Measurements from ENCODE around the gene EVI5.

The EVI5 gene

DNA sequence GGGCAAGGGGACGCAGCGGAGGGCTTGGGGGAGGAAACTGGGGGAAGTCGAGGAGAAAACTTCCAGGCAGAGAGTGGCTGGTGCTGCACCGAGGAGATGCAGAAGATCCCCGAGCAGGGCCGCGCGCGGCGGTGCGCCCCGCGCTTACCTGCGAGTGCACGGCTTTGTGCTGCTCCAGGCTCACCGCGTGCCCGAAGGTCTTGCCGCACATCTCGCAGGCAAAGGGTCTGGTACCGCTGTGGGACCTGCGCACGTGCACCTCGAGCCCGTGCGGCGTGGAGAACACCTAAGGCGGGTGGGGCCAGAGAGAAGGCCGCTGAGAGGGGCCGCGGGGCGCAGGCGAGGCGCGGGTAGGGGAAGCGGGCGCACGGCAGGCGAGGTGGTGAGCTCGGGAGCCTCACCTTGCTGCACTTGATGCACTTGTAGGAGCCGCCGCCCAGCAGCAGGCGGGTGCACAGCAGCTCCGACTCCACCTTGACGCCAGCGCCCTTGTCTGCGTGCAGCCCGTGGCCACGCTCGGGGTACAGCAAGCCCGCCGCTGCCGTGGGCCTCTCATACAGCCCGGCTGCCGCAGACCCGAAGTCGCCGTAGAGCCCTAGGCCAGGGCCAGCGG lies 304.6 kb downstream of the EVI5 start:
- no peaks in the 10 kb centered on the region for H3K9me3 ChIP-seq (ENCODE audit: low read length)
- TF ChIP-seq EZH2 (IDR thresholded peaks at IDR 0.05; ENCODE audit: borderline replicate concordance, low read length): no peak
- TF ChIP-seq, protein P1, sequence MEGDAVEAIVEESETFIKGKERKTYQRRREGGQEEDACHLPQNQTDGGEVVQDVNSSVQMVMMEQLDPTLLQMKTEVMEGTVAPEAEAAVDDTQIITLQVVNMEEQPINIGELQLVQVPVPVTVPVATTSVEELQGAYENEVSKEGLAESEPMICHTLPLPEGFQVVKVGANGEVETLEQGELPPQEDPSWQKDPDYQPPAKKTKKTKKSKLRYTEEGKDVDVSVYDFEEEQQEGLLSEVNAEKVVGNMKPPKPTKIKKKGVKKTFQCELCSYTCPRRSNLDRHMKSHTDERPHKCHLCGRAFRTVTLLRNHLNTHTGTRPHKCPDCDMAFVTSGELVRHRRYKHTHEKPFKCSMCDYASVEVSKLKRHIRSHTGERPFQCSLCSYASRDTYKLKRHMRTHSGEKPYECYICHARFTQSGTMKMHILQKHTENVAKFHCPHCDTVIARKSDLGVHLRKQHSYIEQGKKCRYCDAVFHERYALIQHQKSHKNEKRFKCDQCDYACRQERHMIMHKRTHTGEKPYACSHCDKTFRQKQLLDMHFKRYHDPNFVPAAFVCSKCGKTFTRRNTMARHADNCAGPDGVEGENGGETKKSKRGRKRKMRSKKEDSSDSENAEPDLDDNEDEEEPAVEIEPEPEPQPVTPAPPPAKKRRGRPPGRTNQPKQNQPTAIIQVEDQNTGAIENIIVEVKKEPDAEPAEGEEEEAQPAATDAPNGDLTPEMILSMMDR (IDR thresholded peaks at IDR 0.05; ENCODE audit: low read length): no peak
- H3K79me2 ChIP-seq (ENCODE audit: insufficient read depth, low read length): no peaks in the 10 kb centered on the region
- no peaks in the 10 kb centered on the region for H3F3A ChIP-seq (ENCODE audit: insufficient read depth, low read length)
- H3K36me3 ChIP-seq (ENCODE audit: insufficient read depth, low read length): peaks cover 68% of the 10 kb centered on the region
- H3K4me3 ChIP-seq (ENCODE audit: low read depth, low read length, poor library complexity, severe bottlenecking): no peak overlapping the region
- no peak overlapping the region for H2AFZ ChIP-seq (ENCODE audit: low read length)
- no peak overlapping the region for H3K4me2 ChIP-seq (ENCODE audit: low read length)
- H3K9me2 ChIP-seq (ENCODE audit: low read depth, low read length): no peaks in the 10 kb centered on the region
- no peak overlapping the region for H3K9ac ChIP-seq (ENCODE audit: low read length)
- no peaks in the 10 kb centered on the region for H3K27me3 ChIP-seq (ENCODE audit: insufficient read depth, low read length)
- no peaks in the 10 kb centered on the region for H4K20me1 ChIP-seq (ENCODE audit: insufficient read depth, low read length)
- H3K27ac ChIP-seq (ENCODE audit: low read depth, low read length, poor library complexity, severe bottlenecking): no peak overlapping the region
- peaks cover 39% of the 10 kb centered on the region for H3K4me1 ChIP-seq (ENCODE audit: insufficient read depth, low read length, severe bottlenecking)

DNA sequence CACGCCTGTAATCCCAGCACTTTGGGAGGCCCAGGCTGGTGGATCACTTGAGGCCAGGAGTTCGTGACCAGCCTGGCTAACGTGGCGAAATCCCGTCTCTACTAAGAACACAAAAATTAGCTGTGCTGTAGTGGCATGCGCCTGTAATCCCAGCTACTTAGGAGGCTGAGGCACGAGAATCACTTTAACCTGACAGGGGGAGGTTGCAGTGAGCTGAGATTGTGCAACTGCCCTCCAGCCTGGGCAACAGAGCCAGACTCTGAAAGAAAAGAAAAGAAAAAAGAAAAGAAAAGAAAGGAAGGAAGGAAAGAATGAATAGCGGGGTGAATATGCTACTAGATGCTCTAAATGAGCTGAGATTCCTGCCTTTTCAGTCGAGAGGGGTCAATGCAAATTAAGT lies 305.3 kb downstream of the EVI5 start:
- H3K79me2 ChIP-seq (ENCODE audit: insufficient read depth, low read length): no peaks in the 10 kb centered on the region
- no peaks in the 10 kb centered on the region for H3K27me3 ChIP-seq (ENCODE audit: insufficient read depth, low read length)
- no peaks in the 10 kb centered on the region for H3F3A ChIP-seq (ENCODE audit: insufficient read depth, low read length)
- H3K4me2 ChIP-seq (ENCODE audit: low read length): no peak overlapping the region
- H3K4me1 ChIP-seq (ENCODE audit: insufficient read depth, low read length, severe bottlenecking): peaks cover 39% of the 10 kb centered on the region
- peaks cover 76% of the 10 kb centered on the region for H3K36me3 ChIP-seq (ENCODE audit: insufficient read depth, low read length)
- TF ChIP-seq, protein P1 (IDR thresholded peaks at IDR 0.05; ENCODE audit: low read length): no peak
- TF ChIP-seq EZH2 (IDR thresholded peaks at IDR 0.05; ENCODE audit: borderline replicate concordance, low read length): no peak
- H2AFZ ChIP-seq (ENCODE audit: low read length): no peak overlapping the region
- no peaks in the 10 kb centered on the region for H4K20me1 ChIP-seq (ENCODE audit: insufficient read depth, low read length)
- H3K27ac ChIP-seq (ENCODE audit: low read depth, low read length, poor library complexity, severe bottlenecking): no peak overlapping the region
- H3K9ac ChIP-seq (ENCODE audit: low read length): no peak overlapping the region
- H3K9me2 ChIP-seq (ENCODE audit: low read depth, low read length): no peaks in the 10 kb centered on the region
- H3K4me3 ChIP-seq (ENCODE audit: low read depth, low read length, poor library complexity, severe bottlenecking): no peak overlapping the region
- H3K9me3 ChIP-seq (ENCODE audit: low read length): no peaks in the 10 kb centered on the region

DNA sequence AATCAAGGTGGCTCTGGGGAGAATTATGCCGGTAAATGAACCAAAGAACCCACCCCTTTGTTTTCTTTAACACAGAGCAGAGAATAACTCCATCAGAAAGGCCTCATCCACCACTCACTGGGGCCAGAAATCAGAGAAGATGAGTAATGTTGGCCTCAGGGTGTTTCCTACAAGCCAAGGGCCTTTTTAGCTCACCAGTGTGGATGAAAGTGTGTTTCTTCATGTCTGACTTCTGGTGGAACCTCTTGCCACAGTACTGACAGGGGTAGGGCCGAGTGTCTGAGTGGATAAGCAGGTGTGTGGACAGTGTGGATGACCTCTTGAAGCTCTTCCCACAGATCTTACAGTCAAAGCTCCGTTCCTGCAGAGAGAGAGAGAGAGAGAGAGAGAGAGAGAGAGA lies 306.5 kb downstream of the EVI5 start:
- H3K4me1 ChIP-seq (ENCODE audit: insufficient read depth, low read length, severe bottlenecking): peaks cover 39% of the 10 kb centered on the region
- H3K4me2 ChIP-seq (ENCODE audit: low read length): no peak overlapping the region
- no peak overlapping the region for H3K27ac ChIP-seq (ENCODE audit: low read depth, low read length, poor library complexity, severe bottlenecking)
- H3K9me2 ChIP-seq (ENCODE audit: low read depth, low read length): no peaks in the 10 kb centered on the region
- TF ChIP-seq, protein P1 (IDR thresholded peaks at IDR 0.05; ENCODE audit: low read length): no peak
- no peak for TF ChIP-seq EZH2 (IDR thresholded peaks at IDR 0.05; ENCODE audit: borderline replicate concordance, low read length)
- peaks cover 87% of the 10 kb centered on the region for H3K36me3 ChIP-seq (ENCODE audit: insufficient read depth, low read length)
- H3K9me3 ChIP-seq (ENCODE audit: low read length): no peaks in the 10 kb centered on the region
- no peaks in the 10 kb centered on the region for H3K27me3 ChIP-seq (ENCODE audit: insufficient read depth, low read length)
- no peaks in the 10 kb centered on the region for H4K20me1 ChIP-seq (ENCODE audit: insufficient read depth, low read length)
- H3K4me3 ChIP-seq (ENCODE audit: low read depth, low read length, poor library complexity, severe bottlenecking): no peak overlapping the region
- H2AFZ ChIP-seq (ENCODE audit: low read length): no peak overlapping the region
- H3K79me2 ChIP-seq (ENCODE audit: insufficient read depth, low read length): no peaks in the 10 kb centered on the region
- no peak overlapping the region for H3K9ac ChIP-seq (ENCODE audit: low read length)
- H3F3A ChIP-seq (ENCODE audit: insufficient read depth, low read length): no peaks in the 10 kb centered on the region

All from OCI-LY1 (cell line).